Dendritic cell treated with granulocyte-macrophage colony-stimulating factor and Interleukin-4, amounts not matched to agents 40 ng/mL and 50 ng/mL, for 4 days (primary cell): ENCODE measurements around the gene CLDN5.
"Not testable (repeated sequence)": the region's sequence is repeated elsewhere in the genome, so short reads cannot be mapped to it uniquely, and the experiment has no call there.

Experiments used
- H3K27ac Mint-ChIP-seq: one replicate; pipeline ENCODE4 v1.8.0; 2022; ENCODE audit warnings: mild to moderate bottlenecking, mixed read lengths
- H3K27me3 Mint-ChIP-seq: one replicate; pipeline ENCODE4 v1.8.0; 2022; ENCODE audit warnings: mild to moderate bottlenecking, mixed read lengths
- H3K36me3 Mint-ChIP-seq: one replicate; pipeline ENCODE4 v1.8.0; 2022; ENCODE audit warnings: low read depth, mixed read lengths
- H3K4me1 Mint-ChIP-seq: one replicate; pipeline ENCODE4 v1.8.0; 2022; ENCODE audit warnings: low read depth, mixed read lengths
- H3K4me3 Mint-ChIP-seq: one replicate; pipeline ENCODE4 v1.8.0; 2022; ENCODE audit warnings: mild to moderate bottlenecking, moderate library complexity, mixed read lengths
- H3K9me3 Mint-ChIP-seq: one replicate; pipeline ENCODE4 v1.8.0; 2022; ENCODE audit warnings: mixed read lengths
- intact Hi-C: fragments of 100-400 bp; cut with micrococcal nuclease; formaldehyde crosslinking; loops from one replicate; pipeline ENCODE4 v1.15.0; 2022

The CLDN5 gene

GRCh38 chr22:19535001-19535400, 10.8 kb upstream of the CLDN5 start:
- Mint-ChIP-seq H3K36me3 (no peaks in the 10 kb centered on the region), H3K4me1 (no peaks in the 10 kb centered on the region), H3K27me3 (peaks cover 2% of the 10 kb centered on the region), H3K4me3 (no peak overlapping the region), H3K9me3 (no peaks in the 10 kb centered on the region), H3K27ac (no peak overlapping the region)
- intact Hi-C loops, result no loop called here

GRCh38 chr22:19533857-19534256, 9.6 kb upstream of the CLDN5 start:
- Mint-ChIP-seq H3K9me3 (no peaks in the 10 kb centered on the region), H3K4me3 (no peak overlapping the region), H3K27me3 (peaks cover 2% of the 10 kb centered on the region), H3K27ac (no peak overlapping the region), H3K36me3 (no peaks in the 10 kb centered on the region), H3K4me1 (no peaks in the 10 kb centered on the region)
- intact Hi-C loops, result no loop called here

- Mint-ChIP-seq H3K36me3 (no peaks in the 10 kb centered on the region), H3K27ac (no peak overlapping the region), H3K27me3 (peaks cover 2% of the 10 kb centered on the region)
Observed at GRCh38 chr22:19533049-19533626, 8.9 kb upstream of the CLDN5 start.

GRCh38 chr22:19531327-19531726, 7.1 kb upstream of the CLDN5 start:
- H3K27me3 Mint-ChIP-seq, intact Hi-C loops: not testable (repeated sequence)

More at GRCh38 chr22:19533049-19533626, 8.9 kb upstream of the CLDN5 start:
- H3K9me3 Mint-ChIP-seq, result no peaks in the 10 kb centered on the region
- no peaks in the 10 kb centered on the region for H3K4me1 Mint-ChIP-seq
- intact Hi-C loops, result no loop called here
- no peak overlapping the region for H3K4me3 Mint-ChIP-seq

GRCh38 chr22:19530751-19531150, 6.5 kb upstream of the CLDN5 start:
- Mint-ChIP-seq H3K9me3 (no peaks in the 10 kb centered on the region), H3K27me3 (peaks cover 9% of the 10 kb centered on the region), H3K36me3 (no peaks in the 10 kb centered on the region), H3K27ac (no peak overlapping the region), H3K4me3 (no peak overlapping the region), H3K4me1 (no peaks in the 10 kb centered on the region)
- intact Hi-C loops, result no loop called here

More at GRCh38 chr22:19531327-19531726, 7.1 kb upstream of the CLDN5 start:
- H3K27ac Mint-ChIP-seq, H3K4me1 Mint-ChIP-seq, H3K36me3 Mint-ChIP-seq, H3K4me3 Mint-ChIP-seq, H3K9me3 Mint-ChIP-seq: not testable (repeated sequence)

DNA sequence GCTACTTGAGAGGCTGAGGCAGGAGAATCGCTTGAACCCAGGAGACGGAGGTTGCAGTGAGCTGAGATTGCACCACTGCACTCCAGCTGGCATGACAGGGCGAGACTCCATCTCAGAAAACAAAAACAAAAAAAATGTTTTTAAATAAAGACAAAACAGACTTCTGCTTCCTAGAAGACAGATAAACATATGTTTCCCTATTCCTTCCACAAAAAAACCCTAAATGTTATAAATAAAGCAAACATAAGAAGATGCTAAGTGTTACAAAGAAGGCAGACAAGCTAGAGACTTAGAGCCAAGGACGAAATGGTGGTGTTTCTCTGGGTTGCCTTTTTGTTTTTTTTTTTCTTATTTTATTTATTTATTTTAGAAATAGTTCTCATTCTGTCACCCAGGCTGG, 5.6 kb upstream of the CLDN5 start:
- no peak overlapping the region for H3K27ac Mint-ChIP-seq
- peaks cover 2% of the 10 kb centered on the region for H3K4me1 Mint-ChIP-seq
- intact Hi-C loops, result no loop called here
- H3K27me3 Mint-ChIP-seq, result peaks cover 19% of the 10 kb centered on the region
- no peaks in the 10 kb centered on the region for H3K36me3 Mint-ChIP-seq
- H3K9me3 Mint-ChIP-seq, result no peaks in the 10 kb centered on the region
- H3K4me3 Mint-ChIP-seq, result no peak overlapping the region

DNA sequence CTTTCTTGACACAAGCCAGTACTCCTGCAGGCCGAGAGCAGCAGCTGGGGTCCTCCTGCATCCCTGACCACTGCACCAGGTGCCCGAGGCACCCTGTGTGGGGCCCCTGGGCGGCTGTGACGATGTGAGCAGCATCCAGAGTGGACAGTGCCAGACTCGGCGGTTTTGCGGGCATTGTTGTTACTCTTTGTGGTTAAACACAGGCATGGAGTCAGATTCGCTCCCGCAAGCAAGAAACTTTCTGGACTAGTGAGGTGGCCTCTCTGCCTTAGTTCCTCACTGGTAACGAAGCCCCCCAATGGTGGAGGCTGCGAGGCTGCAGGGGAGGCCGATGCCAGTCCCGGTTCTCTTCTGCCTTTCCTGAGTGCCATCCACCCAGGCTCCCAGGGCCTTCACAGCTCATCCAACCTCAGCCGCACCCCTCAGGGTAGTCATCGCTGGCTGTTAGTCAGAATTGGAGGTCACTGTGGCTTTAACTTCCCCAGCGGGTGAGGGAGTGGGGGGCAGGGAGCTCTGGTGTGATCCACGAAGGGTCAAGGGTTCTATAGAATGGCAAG, 3.7 kb upstream of the CLDN5 start:
- peaks cover 38% of the 10 kb centered on the region for H3K27me3 Mint-ChIP-seq
- H3K4me3 Mint-ChIP-seq, result no peak overlapping the region
- H3K36me3 Mint-ChIP-seq, result no peaks in the 10 kb centered on the region
- no peak overlapping the region for H3K27ac Mint-ChIP-seq
- intact Hi-C loops, result no loop called here
- H3K9me3 Mint-ChIP-seq, result no peaks in the 10 kb centered on the region
- H3K4me1 Mint-ChIP-seq, result peaks cover 8% of the 10 kb centered on the region

DNA sequence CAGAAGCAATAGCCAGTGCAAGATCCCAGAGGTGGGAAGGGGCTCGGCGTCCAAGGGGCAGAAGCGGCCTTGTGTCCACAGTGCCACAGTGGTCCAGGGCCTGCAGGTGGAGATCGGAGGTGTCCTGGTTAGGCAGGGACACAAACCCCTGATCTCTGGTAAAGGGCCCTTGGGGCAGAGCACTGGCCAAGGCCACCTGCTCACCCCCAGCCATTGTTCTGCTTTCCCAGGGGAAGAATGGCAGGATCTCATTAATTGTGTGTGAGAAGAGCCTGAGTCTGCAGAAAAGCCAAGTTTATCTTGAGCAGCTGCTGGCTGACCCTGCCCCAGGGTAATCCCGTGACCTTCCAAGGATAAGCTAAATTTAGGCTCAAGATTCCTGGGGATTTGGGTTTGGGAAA, 3.1 kb upstream of the CLDN5 start:
- Mint-ChIP-seq H3K27me3 (peaks cover 43% of the 10 kb centered on the region), H3K36me3 (no peaks in the 10 kb centered on the region), H3K27ac (no peak overlapping the region), H3K4me3 (no peak overlapping the region), H3K4me1 (peaks cover 12% of the 10 kb centered on the region), H3K9me3 (no peaks in the 10 kb centered on the region)
- intact Hi-C loops, result no loop called here

GRCh38 chr22:19526702-19527111, 2.5 kb upstream of the CLDN5 start:
- Mint-ChIP-seq H3K4me1 (peaks cover 12% of the 10 kb centered on the region), H3K36me3 (no peaks in the 10 kb centered on the region)
- intact Hi-C loops, result no loop called here

DNA sequence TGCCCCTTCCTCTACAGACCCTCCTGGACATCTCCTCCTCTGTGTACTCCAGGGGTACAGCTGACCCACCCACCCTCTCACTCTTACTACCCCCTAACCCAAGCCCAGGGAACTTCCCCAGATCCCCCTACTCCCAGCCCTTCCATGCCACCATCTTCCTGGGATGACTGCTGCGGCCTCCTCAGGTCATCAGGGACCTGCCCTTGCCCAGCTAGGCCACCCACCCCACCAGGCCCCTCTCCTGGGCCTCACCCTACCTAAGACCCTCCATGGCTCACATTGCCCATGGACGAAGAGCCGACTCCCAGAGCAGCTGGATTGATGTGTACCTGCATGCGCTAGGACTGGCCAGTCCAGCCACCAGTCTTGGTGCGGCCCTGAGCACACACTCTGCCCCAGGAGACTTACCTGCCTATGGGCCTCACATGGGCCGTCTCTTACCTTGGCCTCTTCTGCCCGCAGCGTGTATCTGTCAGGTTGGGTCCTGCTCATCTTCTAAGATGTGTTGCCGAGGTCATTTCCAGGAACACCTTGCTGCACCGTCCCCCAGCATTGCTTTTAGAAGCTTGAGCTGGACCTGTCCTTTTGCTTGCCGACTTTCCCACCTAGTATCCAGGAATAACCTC, 2.0 kb upstream of the CLDN5 start:
- peaks cover 12% of the 10 kb centered on the region for H3K4me1 Mint-ChIP-seq
- peaks cover 47% of the 10 kb centered on the region for H3K27me3 Mint-ChIP-seq

More at GRCh38 chr22:19526702-19527111, 2.5 kb upstream of the CLDN5 start:
- Mint-ChIP-seq H3K27ac (no peak overlapping the region), H3K4me3 (no peak overlapping the region), H3K9me3 (no peaks in the 10 kb centered on the region), H3K27me3 (peaks cover 47% of the 10 kb centered on the region)

GRCh38 chr22:19525666-19526065, 1.5 kb upstream of the CLDN5 start:
- Mint-ChIP-seq H3K4me1 (peaks cover 12% of the 10 kb centered on the region), H3K27ac (no peak overlapping the region), H3K36me3 (no peaks in the 10 kb centered on the region), H3K9me3 (no peaks in the 10 kb centered on the region), H3K4me3 (no peak overlapping the region), H3K27me3 (peaks cover 47% of the 10 kb centered on the region)
- intact Hi-C loops, result no loop called here

More for the DNA sequence above, 2.0 kb upstream of the CLDN5 start:
- H3K27ac Mint-ChIP-seq, result no peak overlapping the region
- intact Hi-C loops, result no loop called here
- no peaks in the 10 kb centered on the region for H3K9me3 Mint-ChIP-seq
- H3K4me3 Mint-ChIP-seq, result no peak overlapping the region
- no peaks in the 10 kb centered on the region for H3K36me3 Mint-ChIP-seq

DNA sequence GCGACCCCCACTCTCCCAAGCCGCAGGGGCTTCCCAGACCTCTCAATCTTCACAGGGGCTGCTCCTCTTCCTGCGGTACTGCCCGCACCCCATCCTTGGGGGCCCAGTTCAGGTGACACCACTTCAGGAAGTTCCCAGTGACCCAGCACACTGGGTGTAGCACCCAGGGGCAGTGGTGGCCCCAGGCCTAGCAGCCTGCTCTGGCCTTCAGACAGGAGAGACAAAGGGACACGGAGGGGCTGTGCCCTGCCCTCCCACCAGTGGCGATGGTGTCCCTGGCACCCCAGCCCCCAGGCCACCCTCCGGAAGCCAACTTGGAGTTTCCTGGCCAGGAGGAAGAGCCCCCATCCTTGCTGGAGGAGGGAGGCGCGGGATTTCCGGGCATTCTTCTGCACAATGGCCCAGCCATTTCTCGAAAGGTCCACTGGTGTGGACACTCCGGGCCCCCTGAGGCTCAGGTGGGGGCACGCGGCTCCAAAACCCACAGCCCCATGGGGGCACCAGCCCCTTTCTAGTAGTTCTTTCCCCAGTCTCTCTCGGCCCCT, 978 bp upstream of the CLDN5 start:
- Mint-ChIP-seq H3K27me3 (peaks cover 47% of the 10 kb centered on the region), H3K4me3 (no peak overlapping the region), H3K9me3 (no peaks in the 10 kb centered on the region), H3K4me1 (peaks cover 12% of the 10 kb centered on the region), H3K27ac (no peak overlapping the region), H3K36me3 (no peaks in the 10 kb centered on the region)
- intact Hi-C loops, result no loop called here

- Mint-ChIP-seq H3K36me3 (no peaks in the 10 kb centered on the region), H3K27ac (no peak overlapping the region), H3K27me3 (peaks cover 47% of the 10 kb centered on the region), H3K4me1 (peaks cover 12% of the 10 kb centered on the region), H3K9me3 (no peaks in the 10 kb centered on the region), H3K4me3 (no peak overlapping the region)
- intact Hi-C loops, result no loop called here
Observed at GRCh38 chr22:19523240-19524169, 705 bp downstream of the CLDN5 start.

GRCh38 chr22:19522881-19523239, 1.4 kb downstream of the CLDN5 start:
- Mint-ChIP-seq H3K27me3 (peaks cover 47% of the 10 kb centered on the region), H3K27ac (no peak overlapping the region), H3K36me3 (no peaks in the 10 kb centered on the region), H3K9me3 (no peaks in the 10 kb centered on the region), H3K4me1 (peaks cover 12% of the 10 kb centered on the region), H3K4me3 (no peak overlapping the region)
- intact Hi-C loops, result no loop called here
